GM21528 (cell line): ENCODE data around the gene RTN3.

Experiments
- ATAC-seq: cut with Tn5 transposase; IDR thresholded peaks from one replicate; pipeline ENCODE4 v1.9.1; 2021; ENCODE audit warnings: mild to moderate bottlenecking, moderate library complexity; ENCODE audit not compliant: unreplicated experiment, low FRiP score

RTN3 gene

GRCh38 chr11:63804259-63804658, 123.0 kb downstream of the RTN3 start:
- ATAC-seq = no peak

- no peak for ATAC-seq
Measured at GRCh38 chr11:63805844-63806415, 124.6 kb downstream of the RTN3 start.
